ENCODE results near the gene CNOT6L. TPM values are rescaled to one million over a fixed set of nuclear protein-coding genes. Genes with fewer than 3 reads are reported as not detected.

CNOT6L gene
- total RNA-seq, 4 donors from 2014 or later = 15.3 to 32.1 (median 23.4) TPM

DNA sequence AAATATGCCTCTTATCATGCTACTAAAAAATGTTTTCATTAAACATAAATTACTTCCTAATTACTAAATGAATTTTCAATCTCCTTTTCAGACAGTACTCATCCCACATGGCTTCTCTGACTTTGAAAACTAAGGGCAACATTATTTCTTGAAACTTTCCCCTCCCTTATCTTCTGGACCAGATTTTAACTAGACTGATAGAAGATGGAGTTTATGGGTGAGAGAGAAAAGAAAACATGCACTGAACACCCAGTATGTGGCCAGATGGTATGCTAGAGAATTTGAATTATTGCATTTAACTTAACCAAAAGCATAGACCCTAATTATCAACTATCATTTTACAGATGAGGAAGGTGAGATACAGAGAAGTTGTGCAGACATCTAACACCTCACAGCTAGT lies 16.8 kb downstream of the CNOT6L start:
- no peak for DNase-seq (ENCODE audit: low spot score in 2 of 2)
- Histone ChIP-seq H3K4me1 (peaks cover 0 to 53% (median 16%) of the 10 kb centered on the region in 4 donors), H3K4me3 (no peak overlapping the region), H3K27me3 (no peaks in the 10 kb centered on the region), H3K27ac (no peak overlapping the region), H3K36me3 (no peaks in the 10 kb centered on the region), H3K9me3 (no peaks in the 10 kb centered on the region)
- TF ChIP-seq, protein P1, sequence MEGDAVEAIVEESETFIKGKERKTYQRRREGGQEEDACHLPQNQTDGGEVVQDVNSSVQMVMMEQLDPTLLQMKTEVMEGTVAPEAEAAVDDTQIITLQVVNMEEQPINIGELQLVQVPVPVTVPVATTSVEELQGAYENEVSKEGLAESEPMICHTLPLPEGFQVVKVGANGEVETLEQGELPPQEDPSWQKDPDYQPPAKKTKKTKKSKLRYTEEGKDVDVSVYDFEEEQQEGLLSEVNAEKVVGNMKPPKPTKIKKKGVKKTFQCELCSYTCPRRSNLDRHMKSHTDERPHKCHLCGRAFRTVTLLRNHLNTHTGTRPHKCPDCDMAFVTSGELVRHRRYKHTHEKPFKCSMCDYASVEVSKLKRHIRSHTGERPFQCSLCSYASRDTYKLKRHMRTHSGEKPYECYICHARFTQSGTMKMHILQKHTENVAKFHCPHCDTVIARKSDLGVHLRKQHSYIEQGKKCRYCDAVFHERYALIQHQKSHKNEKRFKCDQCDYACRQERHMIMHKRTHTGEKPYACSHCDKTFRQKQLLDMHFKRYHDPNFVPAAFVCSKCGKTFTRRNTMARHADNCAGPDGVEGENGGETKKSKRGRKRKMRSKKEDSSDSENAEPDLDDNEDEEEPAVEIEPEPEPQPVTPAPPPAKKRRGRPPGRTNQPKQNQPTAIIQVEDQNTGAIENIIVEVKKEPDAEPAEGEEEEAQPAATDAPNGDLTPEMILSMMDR (IDR thresholded peaks at IDR 0.05) = no peak
- TF ChIP-seq EP300 (IDR thresholded peaks at IDR 0.05) (no peak), POLR2A (IDR thresholded peaks at IDR 0.05) (no peak)

DNA sequence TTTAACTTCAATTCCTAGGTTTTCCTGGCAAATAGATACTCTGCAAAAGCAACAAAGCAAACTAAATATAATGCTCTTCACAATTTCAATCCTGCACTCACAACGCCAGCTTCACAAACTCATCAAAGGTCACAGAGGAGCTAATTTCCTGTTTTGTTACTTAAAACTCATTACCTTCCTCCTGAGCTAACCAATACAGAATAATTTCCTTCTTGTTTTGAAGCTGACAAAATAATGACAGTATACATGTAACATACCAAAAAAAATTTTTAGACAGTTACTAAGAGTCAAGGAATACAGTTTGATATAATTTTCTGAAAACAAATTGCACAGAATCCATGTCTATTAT lies 17.9 kb downstream of the CNOT6L start:
- no peak overlapping the region for H3K4me3 ChIP-seq
- peaks cover 0 to 58% (median 16%) of the 10 kb centered on the region in 4 donors for H3K4me1 ChIP-seq
- H3K36me3 ChIP-seq = no peaks in the 10 kb centered on the region
- DNase-seq (ENCODE audit: low spot score in 2 of 2) = no peak
- 37 to 59% methylated on average over 1 of the region's 1 CpG for WGBS, 2 donors
- TF ChIP-seq POLR2A (IDR thresholded peaks at IDR 0.05) (no peak), EP300 (IDR thresholded peaks at IDR 0.05) (no peak)
- TF ChIP-seq, protein P1 (IDR thresholded peaks at IDR 0.05) = no peak
- H3K27me3 ChIP-seq = no peaks in the 10 kb centered on the region
- H3K27ac ChIP-seq = no peak overlapping the region
- H3K9me3 ChIP-seq = no peaks in the 10 kb centered on the region

DNA sequence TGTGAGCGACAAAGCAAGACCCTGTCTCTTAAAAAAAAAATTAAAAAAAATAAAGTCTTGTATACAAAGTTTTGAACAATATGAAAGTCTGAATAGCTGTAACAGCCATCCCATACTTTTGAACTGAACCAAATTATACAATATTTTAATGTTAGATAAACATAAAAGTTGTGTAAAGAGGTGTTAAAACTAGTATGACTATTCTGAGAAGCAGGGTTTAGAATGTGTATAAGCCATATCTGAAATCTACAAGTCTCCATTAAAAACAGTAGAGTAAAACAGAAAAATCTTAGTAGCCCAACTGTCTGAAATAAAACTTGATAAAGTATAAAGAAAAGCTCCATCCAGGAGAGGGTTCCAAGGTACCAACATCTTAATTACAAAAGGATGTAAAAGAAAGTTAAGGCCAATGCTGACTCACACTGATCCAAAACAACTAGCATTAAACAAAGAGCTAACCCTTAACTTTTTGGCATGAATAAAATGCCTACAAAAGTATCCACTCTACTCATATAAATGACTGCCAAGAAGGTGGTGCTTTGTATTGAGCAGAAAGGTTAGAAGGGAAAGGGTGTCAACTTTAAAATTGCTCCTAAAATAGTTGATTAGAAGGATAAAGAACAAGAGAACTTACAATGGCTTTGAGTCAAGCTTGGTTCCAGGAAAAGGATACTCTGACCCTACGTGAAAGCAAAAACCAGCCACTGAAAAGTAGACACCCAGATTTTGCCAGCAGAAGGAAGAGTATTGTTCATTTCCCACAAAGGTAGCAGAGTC lies 18.5 kb downstream of the CNOT6L start:
- no peaks in the 10 kb centered on the region for H3K27me3 ChIP-seq
- H3K27ac ChIP-seq = peak overlapping the region in 1 of 4 donors; percentile 45

DNA sequence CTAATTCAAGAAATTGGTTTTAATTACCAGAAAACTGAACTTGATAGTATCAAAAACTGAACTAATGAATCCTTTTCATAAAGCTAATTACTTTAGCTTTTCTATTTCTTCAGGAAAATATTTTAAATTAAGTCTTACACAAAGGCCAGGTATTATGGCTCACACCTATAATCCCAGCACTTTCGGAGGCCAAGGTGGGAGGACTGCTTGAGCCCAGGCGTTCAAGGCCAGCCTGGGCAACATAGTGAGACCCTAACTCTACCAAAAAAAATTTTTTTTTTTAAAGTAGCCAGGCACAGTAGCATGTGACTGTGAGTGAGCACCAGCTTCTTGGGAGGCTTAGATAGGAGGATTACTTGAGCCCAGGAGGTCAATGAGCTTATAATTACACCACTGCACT lies 19.1 kb downstream of the CNOT6L start:
- Histone ChIP-seq H3K4me3 (no peak overlapping the region), H3K36me3 (peaks cover 0 to 4% (median 0%) of the 10 kb centered on the region in 3 donors), H3K9me3 (no peaks in the 10 kb centered on the region), H3K27me3 (no peaks in the 10 kb centered on the region), H3K27ac (peak overlapping the region in 1 of 4 donors; percentile 45), H3K4me1 (peaks cover 0 to 50% (median 16%) of the 10 kb centered on the region in 4 donors)
- TF ChIP-seq, protein P1 (IDR thresholded peaks at IDR 0.05) = no peak
- no peak for TF ChIP-seq POLR2A (IDR thresholded peaks at IDR 0.05)
- no peak for TF ChIP-seq EP300 (IDR thresholded peaks at IDR 0.05)
- WGBS, 2 donors = 94 to 100% methylated on average over 2 of the region's 2 CpGs
- no peak for DNase-seq (ENCODE audit: low spot score in 2 of 2)

More for the DNA sequence above, 18.5 kb downstream of the CNOT6L start:
- Histone ChIP-seq H3K4me3 (no peak overlapping the region), H3K36me3 (no peaks in the 10 kb centered on the region), H3K4me1 (peaks cover 0 to 53% (median 16%) of the 10 kb centered on the region in 4 donors), H3K9me3 (no peaks in the 10 kb centered on the region)
- DNase-seq (ENCODE audit: low spot score in 2 of 2) = no peak
- 60 to 61% methylated on average over 2 of the region's 2 CpGs for WGBS, 2 donors
- TF ChIP-seq EP300 (IDR thresholded peaks at IDR 0.05) (no peak), POLR2A (IDR thresholded peaks at IDR 0.05) (no peak)
- TF ChIP-seq, protein P1 (IDR thresholded peaks at IDR 0.05) = no peak

DNA sequence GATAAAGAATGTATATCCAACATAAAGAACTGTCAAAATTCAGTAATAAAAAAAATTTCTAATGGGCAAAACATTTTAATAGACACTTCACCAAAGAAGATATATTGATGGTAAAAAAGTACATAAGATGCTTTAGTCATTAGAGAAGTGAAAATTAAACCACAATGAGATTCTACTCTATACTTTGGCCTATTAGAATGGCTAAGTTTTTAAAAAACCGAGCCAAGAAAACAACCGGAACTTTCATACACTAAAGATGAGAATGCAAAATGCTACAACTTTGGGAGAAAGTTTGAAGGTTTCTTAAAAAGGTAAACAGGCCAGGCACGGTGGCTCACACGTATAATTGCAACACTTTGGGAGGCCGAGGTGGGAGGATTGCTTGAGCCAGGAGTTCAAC lies 20.8 kb downstream of the CNOT6L start:
- WGBS, 2 donors = 89 to 96% methylated on average over 5 of the region's 5 CpGs
- no peaks in the 10 kb centered on the region for H3K9me3 ChIP-seq
- no peak overlapping the region for H3K27ac ChIP-seq
- TF ChIP-seq, protein P1 (IDR thresholded peaks at IDR 0.05) = no peak
- TF ChIP-seq EP300 (IDR thresholded peaks at IDR 0.05) = no peak
- no peak for TF ChIP-seq POLR2A (IDR thresholded peaks at IDR 0.05)
- no peak overlapping the region for H3K4me3 ChIP-seq
- no peaks in the 10 kb centered on the region for H3K27me3 ChIP-seq
- H3K4me1 ChIP-seq = peaks cover 0 to 55% (median 16%) of the 10 kb centered on the region in 4 donors
- DNase-seq (ENCODE audit: low spot score in 2 of 2) = no peak
- peaks cover 0 to 5% (median 0%) of the 10 kb centered on the region in 3 donors for H3K36me3 ChIP-seq

Data from tibial nerve (tissue), 4 donors.